HPDE6-E6E7 (cell line): ENCODE data around the gene HADHA.
"Not testable (repeated sequence)": the region's sequence is repeated elsewhere in the genome, so short reads cannot be mapped to it uniquely, and the experiment has no call there.

Experiments
- DNase-seq: peaks from one replicate; pipeline ENCODE4 v3.0.0; 2011; ENCODE audit warnings: missing footprints; ENCODE audit errors: extremely low spot score

Gene HADHA

DNA sequence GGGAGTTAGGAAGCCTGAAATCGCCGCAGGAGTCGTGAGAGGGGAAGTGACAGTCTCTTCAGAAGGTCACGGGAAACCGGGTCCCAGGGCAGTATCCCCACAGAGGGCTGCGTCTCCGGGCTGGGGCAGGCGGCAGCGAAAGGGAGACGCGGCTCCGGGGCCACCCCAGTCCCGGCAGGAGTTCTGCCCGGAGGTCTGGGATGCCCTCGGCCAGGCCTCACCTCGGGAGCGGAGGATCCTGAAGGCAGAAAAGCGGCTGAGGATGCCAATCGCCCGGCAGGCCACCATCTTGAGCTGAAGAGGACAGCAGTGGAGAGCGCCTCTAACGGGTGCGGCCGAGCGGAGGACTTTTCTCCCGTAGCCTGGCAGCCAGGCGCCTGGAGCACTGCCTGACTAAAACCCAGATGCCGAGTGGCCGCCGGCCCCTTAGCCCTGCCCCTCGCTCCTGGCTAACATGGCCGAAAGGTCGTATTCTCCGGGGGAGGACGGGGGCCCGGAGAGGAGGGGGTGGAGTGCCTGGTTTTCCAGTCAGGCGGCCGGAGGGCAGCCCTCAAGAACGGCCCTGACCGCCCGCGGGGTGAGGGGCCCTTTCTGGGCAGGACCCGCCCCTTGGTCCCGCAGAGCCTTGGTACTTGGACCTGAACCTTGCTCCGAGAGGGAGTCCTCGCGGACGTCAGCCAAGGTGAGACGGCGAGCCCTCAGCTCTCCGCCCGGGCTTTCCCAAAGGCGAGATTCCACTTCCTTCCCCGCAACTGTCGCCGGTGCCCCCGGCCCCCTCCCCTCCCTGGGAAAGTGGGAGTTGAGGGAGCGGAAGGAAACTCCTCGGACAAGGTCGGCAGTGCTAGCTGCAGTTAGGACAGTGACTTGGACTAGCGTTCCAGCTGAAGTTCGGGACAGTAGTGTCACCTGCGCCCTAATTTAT lies at the start of gene HADHA, which contains the start of gene HADHB:
Gene HADHA (minus strand): TSS at position 324 of the 922 bp plus-strand sequence. CDS start 36 bp downstream, at position 288.
Gene HADHB (plus strand): TSS at position 631 of the 922 bp plus-strand sequence. CDS start 9,316 bp downstream, outside the sequence.
- peak; percentile 83 for DNase-seq

DNA sequence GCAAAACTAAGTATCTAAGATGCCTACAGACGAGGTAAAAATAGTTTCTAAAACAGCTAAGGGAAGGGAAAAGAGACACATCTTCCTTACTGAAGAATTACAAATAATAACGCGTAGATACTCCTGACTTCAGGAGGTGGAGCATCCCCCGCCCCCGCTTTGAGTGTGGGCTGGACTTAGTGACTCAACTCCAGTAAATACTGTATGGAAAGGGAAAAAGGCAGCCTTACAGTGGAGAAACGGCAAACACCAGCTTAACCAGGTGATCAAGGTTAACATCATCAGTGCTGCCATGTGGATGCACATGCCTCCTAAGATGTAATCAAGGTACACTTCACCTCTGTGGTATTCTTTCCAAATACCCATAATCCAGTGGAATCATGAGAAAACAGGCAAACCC lies 48.2 kb upstream of the HADHA start:
- DNase-seq = peak; percentile 85

DNA sequence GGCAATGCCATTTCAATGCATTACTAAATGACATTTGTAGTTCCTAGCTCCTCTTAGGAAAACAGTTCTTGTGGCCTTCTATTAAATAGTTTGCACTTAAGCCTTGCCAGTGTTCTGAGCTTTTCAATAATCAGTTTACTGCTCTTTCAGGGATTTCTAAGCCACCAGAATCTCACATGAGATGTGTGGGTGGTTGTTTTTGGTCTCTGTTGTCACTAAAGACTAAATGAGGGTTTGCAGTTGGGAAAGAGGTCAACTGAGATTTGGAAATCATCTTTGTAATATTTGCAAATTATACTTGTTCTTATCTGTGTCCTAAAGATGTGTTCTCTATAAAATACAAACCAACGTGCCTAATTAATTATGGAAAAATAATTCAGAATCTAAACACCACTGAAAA lies 45.6 kb upstream of the HADHA start:
- DNase-seq = no peak

DNA sequence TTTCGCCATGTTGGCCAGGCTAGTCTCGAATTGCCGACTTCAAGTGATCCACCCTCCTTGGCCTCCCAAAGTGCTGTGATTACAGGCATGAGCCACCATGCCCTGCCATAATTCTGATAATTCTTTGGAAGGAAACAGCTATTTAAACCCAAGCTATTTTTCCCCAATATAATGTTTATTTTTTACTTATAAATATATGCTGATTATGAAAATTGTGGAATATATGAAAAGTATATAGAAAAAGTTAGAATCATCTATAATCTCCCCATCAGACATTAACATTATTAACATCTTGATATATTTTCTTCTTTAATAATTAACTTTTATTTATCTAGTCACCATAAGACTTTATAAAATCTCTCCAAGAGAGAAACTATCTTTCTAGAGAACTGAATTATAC lies 41.5 kb upstream of the HADHA start:
- no peak for DNase-seq

DNA sequence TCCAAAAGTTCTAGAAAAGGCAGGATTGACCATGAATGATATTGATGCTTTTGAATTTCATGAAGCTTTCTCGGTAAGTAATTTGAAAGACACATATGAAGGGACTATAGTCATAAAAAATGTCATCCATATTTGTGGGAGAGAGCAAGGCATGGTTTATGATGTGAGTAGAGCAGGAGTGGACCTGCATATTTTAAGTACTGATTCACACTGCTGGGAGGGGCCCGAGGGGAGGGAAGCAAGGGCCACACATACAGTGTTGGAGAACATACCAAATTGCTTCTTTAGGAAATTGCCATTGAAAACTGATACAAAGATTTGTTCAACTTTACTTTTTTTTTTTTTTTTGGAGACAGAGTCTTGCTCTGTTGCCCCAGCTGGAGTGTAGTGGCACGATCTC lies 39.7 kb upstream of the HADHA start:
- DNase-seq = peak; percentile 59

DNA sequence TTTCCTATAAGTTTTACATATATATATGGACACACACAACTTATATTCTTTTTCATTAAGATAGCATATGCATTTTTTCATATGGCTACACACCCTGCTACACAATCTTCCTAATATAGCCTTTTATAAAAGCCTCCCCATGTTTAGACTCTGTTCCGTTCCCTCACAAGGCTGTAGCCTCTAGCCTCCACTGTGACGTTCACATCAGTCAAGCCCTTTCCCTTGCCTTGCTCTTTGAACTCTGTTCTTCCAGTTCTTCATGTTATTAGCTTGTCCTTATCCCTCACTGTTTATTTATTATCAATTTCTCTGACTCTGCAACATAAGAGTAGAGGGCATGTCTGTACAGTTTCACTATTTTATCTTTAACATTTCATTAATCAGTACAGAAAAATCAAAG lies 39.2 kb upstream of the HADHA start:
- DNase-seq = no peak

DNA sequence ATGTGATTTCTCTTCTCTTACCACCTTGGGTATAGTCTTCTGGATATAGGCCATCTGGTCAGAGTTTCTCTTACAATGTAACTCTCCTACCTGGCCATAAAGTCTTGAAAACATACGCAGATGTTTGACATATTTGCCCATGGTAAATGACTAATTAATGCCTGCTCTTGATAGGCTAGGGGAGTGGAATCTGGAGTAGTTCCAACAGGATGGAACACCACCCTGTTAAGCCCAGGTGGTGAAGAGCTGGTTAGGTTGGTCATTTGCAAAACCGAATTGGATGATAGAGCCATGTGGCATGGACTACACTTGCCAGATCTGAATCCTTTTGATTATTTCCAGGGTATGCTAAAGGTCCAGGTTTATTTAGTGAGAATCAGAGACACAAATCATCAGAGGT lies 36.8 kb upstream of the HADHA start:
- no peak for DNase-seq

DNA sequence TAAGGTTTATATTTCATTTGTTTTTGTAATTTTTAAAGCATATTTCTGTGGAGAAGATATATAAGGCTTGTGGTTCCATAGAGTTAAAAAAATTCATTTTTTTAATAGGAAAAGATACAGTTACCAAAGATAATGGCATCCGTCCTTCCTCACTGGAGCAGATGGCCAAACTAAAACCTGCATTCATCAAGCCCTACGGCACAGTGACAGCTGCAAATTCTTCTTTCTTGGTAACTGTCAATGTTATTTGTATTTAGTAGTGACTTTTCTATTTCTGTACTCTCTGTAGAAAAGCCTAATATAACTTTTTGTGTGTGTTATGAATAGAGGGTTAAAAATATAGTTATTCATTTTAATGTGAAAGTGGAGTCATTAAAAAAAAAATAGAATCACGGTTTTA lies 35.5 kb upstream of the HADHA start:
- no peak for DNase-seq

DNA sequence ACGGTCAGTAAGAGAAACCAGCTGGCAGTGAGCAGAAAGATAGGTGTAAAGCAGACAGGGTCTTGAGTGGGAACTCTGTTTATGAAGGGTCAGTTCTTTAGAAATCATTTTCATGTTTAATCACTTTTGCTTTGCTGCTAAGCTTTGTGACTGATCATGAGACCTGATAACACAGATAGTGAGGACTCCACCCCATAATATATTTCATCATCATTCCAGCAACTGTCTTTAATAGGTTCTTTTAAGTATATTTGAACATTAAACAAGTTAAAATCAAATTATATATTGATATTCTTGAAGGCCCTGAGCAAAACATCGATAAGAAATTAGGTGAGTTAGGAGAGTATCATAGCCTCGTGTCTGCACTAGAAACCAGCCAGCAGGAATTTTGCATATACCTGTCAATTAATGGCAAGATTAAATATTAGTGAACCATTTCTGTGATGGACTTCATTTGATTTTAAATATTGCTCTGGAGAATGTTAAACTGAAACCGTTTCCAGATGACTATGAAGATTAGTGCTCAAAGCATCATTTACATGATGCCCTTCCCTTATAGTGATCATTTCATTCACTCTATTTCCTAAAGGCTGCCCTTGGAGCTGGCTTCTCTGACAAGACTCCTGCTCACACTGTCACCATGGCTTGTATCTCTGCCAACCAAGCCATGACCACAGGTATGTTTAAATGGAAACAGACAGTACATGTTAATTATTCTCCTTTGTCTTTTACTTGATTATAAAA lies 32.2 kb upstream of the HADHA start:
- no peak for DNase-seq

DNA sequence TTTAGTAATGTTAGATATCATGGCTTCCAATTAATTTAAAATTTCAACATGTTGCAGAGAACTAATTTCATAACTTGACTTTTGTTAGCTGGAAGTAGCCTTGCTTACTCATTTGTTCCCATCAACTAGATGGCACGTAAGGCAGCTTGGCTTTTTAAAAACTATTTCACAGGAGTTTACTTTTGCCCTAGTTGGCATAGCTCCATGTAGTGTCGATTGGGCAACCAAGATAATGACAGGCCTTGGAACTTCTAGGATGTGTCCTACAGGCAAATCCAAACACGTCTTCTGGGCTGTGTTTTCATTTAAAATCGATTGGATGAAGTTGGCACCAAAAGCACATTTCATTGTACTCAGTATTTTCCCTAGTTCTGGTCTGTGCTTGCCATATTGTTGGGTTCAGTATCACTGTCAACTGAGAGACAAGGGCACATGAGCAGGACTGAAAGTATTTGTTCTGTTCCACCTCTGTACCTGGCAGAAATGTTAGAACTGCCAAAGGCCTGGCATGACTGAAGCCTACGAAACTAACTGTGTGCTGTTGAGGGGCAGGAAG lies 29.7 kb upstream of the HADHA start:
- peak; percentile 60 for DNase-seq

DNA sequence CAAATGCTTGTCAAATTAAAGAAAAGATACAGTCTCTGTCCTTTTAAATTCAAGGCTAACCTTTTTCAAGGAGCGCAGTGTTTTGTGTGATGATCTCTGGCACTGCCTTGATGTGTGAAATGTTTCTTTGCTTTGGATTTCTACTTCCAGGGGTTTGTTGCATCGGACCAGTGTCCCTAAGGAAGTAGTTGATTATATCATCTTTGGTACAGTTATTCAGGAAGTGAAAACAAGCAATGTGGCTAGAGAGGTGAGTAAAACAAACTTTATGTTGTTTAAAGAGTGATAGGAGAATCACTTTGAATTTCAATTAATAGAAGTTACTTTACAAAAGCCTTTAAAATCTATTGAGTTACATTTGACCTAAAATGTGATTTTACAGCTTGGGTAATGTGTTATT lies 29.1 kb upstream of the HADHA start:
- DNase-seq = no peak

DNA sequence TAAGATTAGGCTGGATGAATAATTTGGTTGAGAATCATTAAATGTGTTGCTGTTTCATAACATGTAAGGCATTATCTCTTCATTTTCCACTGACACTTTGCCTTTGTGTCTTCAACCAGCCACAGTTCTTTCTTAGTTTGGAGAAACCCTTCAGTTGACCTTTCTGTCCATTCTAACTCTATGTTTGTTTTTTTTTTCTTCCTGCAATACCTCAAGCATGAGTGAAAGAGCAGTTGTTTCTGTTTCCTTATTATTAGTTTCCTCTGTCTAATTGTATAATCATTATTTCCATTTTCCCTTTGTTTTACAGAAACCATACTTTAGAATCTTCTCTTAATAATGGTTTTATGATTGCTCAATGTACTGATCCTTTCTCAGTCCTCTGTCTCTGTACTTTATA lies 25.9 kb upstream of the HADHA start:
- no peak for DNase-seq

DNA sequence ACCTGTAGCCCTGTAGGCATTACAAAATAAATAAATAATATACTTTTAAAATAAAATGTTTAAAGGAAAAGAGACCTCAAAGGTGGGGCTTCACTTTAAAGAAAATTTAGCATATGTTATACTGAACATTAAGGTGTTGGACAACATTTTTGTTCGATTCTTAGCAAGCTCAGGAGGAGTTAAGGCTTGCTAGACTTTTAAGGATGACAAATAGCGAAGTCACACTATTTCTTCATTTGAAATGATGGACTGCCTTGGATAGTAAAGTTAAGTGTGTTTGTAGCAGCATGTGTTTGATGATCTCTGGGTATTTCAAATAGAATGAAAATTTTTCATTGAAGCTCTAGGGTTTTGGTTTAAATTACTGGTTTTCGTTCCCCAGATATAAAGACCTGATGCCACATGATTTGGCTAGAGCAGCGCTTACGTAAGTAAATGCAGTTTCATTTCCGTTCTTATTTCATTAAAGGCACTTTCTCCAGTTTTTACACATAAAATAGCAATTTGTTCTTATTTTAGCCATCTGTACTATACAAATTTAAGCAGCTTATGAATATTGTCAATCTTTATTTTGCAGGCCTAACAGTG lies 25.2 kb upstream of the HADHA start:
- no peak for DNase-seq

DNA sequence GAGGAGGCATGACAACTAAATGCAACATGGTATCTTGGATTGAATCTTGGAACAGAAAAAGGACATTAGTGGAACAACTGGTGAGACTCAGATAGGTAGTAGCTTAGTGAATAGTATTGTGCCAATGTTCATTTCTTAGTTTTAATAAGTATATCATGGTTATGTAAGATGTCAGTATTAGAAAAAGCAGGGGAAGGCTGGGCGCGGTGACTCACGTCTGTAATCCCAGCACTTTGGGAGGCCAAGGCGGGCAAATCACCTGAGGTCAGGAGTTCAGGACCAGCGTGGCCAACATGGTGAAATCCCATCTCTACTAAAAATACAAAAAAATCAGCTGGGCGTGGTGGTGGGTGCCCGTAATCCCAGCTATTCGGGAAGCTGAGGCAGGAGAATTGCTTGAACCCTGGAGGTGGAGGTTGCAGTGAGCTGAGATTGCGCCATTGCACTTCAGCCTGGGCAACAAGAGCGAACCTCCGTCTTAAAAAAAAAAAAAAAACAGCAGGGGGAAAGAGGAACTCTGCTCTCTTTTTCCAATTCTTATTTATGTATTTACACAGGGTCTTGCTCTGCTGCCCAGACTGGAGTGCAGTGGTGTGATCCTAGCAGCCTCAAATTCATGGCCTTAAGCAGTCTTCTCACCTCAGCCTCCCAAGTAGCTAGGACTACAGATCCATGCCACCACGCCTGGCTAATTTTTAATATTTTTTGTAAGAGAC lies 24.4 kb upstream of the HADHA start:
- DNase-seq = not testable (repeated sequence)

DNA sequence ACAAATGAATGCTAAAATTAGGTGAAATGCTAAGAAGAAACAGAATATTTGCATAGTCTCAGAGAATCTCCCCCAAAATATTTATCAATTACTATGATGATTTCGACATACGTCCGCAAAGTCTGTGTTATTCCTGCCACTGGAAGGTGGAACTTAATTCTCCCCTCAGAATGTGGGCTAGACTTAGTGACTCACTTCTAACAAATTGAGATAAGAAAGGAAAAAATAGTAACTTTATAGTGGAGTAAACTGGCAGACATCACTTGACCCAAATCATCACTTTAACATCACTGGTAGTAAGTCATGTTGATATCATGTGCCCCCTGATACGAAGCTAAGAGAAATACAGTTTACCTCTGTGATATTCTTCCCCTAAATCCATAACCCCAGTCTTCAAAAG lies 23.8 kb upstream of the HADHA start:
- DNase-seq = no peak

DNA sequence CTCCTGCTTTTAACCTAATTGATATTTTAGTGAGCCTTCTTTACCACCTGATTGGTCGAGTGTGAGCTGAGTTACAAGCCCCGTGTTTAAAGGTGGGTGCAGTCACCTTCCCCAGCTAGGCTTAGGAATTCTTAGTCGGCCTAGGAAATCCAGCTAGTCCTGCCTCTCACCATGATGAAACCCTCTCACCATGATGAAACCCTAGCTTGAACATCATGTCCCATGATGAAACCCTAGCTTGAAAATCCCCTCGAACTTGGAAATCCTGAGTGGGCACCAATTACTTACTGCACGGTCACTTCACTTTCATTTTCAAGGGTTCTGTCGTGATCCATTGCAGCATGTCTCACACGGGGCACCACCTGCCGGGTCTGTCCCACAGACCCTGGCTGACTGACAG lies 14.4 kb upstream of the HADHA start:
- DNase-seq = not testable (repeated sequence)

DNA sequence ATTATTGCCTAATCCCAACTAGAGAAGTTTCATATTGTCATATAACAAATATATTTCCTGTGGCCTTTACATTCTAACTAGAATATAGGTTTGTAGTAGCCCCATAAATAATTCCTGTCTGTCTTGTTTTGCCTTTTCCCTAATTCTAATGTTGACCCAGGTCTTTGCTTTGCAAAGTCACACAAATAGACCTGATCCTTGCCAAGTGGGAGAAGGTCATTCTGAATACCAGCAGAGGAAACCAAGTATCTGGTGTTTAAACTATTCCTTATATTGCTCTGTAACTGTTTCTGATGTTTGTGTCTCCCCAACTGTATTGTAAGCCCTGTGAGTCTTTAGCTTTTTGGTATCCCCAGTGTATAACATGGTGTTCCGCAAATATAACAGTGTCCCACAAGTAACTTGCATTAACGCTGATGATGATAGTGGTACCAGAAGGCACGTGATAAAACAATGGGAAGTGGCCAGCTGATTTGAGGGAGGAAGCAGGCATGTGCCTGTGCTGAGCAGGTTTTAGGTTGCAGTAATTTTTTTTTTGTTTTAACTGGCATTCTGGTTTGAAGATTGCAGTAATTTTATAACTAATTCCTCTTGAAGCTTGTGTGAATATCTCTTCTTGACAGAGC lies 11.4 kb upstream of the HADHA start:
- DNase-seq = no peak

DNA sequence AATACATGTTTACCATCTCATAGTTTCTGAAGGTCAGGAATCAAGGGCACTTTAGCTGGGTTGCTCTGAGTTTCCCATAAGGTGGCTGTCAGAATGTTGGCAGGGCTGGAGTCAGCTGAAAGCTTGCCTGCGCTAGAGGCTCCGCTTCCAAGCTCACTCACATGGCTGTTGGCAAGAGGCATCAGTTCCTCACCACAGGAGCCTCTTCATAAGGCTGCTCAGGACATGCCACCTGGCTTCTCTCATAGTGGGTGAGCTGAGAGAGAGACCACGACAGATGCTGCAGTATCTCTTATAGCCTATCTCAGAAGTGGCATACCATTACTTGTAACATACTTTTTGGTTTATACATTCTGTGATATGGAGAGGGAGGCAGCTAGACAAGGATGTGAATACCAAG lies 7.5 kb upstream of the HADHA start:
- no peak for DNase-seq

DNA sequence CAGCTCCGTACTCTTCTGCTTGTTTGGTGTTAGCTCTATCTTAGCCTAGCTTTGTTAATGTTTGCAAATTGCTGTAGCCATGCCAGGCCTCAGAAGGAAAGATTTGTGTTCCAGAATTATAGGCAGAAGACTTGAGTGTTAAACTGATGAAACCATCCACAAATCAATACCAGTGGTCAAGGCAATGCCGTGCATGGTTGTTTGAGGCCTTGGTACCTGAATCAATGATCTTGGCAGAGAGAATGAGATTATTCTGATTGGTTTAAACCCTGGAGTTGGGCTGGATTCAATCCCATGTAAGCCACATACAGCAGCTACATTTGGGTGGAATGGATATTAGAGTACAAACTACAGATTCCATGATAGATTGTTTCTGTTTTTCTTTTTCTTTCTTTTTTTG lies 5.2 kb upstream of the HADHA start:
- DNase-seq = no peak

DNA sequence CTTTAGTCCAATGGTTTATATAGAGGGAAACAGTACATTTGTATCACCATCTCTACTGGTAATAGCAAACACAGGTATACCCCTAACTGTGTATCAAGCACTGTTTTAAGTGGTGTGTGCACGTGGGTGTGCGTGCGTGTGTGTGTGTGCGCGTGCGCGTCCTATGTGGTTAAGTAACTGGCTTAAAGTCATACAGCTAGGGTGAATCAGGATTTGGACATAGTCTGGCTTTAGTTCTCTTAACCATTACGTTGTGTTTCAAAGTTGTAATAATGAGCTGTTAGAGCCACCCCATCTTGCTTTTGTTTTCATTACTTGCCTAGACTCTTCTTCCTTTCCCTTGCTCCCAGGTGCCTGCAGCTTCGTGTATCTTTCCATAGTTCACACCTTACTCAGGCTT lies 2.4 kb upstream of the HADHA start:
- DNase-seq = peak; percentile 12

DNA sequence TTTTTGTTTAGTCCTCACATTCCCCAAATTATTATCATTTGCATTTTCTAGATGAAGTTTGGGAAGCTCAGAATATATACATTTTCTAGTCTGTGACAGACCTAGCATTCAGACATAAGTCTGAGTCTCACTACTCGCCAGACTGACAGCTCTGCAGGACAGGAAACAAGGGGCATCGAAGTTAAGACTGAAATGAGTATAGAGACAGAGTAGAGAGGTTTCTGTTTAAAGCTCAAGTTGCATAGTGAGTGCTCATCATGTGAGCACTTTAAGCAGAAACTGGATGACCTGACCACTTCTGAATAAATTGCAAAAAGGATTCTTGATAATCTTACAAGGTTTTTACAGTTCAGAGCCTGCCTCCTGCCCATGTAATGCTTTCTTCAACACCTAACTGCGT lies 1.4 kb upstream of the HADHA start:
- no peak for DNase-seq
